ENCODE results near the gene AKT3. TPM values are rescaled to one million over a fixed set of nuclear protein-coding genes. Genes with fewer than 3 reads are reported as not detected.
A peak's percentile ranks its signal among the peaks of the same experiment; 100 is the strongest.

AKT3 gene
- polyA plus RNA-seq, 2 of the 4 experiments (the other 2 are of a cell fraction), result 18.4 to 43.5 TPM

GRCh38 chr1:243710467-243710866 is 139.6 kb downstream of the AKT3 start:
- FAIRE-seq (no peak), ATAC-seq (no peak), DNase-seq (ENCODE audit: low read depth in 1 of 2, low spot score in 1 of 2) (no peak)
- H3K4me1 ChIP-seq, result peaks cover 39% of the 10 kb centered on the region
- CTCF ChIA-PET, result interaction anchor here (0.6 to 1.8 kb wide), 4 partner anchors 16 to 703 kb away, joined by 3 to 5 read pairs (median 4); no protein-coding TSS in a partner anchor
- no peaks in the 10 kb centered on the region for H3K9me3 ChIP-seq
- 93% methylated on average over 4 of the region's 4 CpGs for WGBS (ENCODE audit: missing lambda C conversion rate)
- POLR2A ChIA-PET, result no interaction called here
- no peak overlapping the region for H3K27ac ChIP-seq
- no peak overlapping the region for H3K4me2 ChIP-seq
- H3K4me3 ChIP-seq, result no peak overlapping the region
- TF ChIP-seq MAFK (IDR thresholded peaks at IDR 0.05; ENCODE audit: partially characterized antibody), result peak; percentile 82
- TF ChIP-seq, protein P1, sequence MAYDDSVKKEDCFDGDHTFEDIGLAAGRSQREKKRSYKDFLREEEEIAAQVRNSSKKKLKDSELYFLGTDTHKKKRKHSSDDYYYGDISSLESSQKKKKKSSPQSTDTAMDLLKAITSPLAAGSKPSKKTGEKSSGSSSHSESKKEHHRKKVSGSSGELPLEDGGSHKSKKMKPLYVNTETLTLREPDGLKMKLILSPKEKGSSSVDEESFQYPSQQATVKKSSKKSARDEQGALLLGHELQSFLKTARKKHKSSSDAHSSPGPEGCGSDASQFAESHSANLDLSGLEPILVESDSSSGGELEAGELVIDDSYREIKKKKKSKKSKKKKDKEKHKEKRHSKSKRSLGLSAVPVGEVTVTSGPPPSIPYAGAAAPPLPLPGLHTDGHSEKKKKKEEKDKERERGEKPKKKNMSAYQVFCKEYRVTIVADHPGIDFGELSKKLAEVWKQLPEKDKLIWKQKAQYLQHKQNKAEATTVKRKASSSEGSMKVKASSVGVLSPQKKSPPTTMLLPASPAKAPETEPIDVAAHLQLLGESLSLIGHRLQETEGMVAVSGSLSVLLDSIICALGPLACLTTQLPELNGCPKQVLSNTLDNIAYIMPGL (CRISPR knock-in tag; IDR thresholded peaks at IDR 0.05; ENCODE audit: borderline replicate concordance), result no peak

- ChIA-PET CTCF (interaction anchor here (0.7 kb wide), 1 partner anchor 592 kb away, joined by 3 read pairs; no protein-coding TSS in a partner anchor), POLR2A (no interaction called here)
- Histone ChIP-seq H3K4me1 (peaks cover 31% of the 10 kb centered on the region), H3K9me3 (no peaks in the 10 kb centered on the region), H3K4me2 (no peak overlapping the region), H3K27ac (no peak overlapping the region), H3K4me3 (no peak overlapping the region)
- DNase-seq (ENCODE audit: low read depth in 1 of 2, low spot score in 1 of 2), result no peak
- ATAC-seq, result no peak
- 56% methylated on average over 3 of the region's 3 CpGs for WGBS (ENCODE audit: missing lambda C conversion rate)
- FAIRE-seq, result no peak
- TF ChIP-seq ESRRA (IDR thresholded peaks at IDR 0.05; ENCODE audit: borderline replicate concordance, low read length), result no peak
- no peak for TF ChIP-seq BHLHE40 (IDR thresholded peaks at IDR 0.05; ENCODE audit: low read depth, low read length)
- TF ChIP-seq RAD21 (conservative IDR thresholded peaks at IDR 0.05 in 1 of 2, IDR thresholded peaks at IDR 0.05 in 1 of 2), result peak; percentile 67 to 76
- TF ChIP-seq HOXB13 (CRISPR knock-in tag; IDR thresholded peaks at IDR 0.05; ENCODE audit: low read depth), result no peak
- no peak for TF ChIP-seq POLR2A (IDR thresholded peaks at IDR 0.05; ENCODE audit: low read length)
- TF ChIP-seq, protein P2, sequence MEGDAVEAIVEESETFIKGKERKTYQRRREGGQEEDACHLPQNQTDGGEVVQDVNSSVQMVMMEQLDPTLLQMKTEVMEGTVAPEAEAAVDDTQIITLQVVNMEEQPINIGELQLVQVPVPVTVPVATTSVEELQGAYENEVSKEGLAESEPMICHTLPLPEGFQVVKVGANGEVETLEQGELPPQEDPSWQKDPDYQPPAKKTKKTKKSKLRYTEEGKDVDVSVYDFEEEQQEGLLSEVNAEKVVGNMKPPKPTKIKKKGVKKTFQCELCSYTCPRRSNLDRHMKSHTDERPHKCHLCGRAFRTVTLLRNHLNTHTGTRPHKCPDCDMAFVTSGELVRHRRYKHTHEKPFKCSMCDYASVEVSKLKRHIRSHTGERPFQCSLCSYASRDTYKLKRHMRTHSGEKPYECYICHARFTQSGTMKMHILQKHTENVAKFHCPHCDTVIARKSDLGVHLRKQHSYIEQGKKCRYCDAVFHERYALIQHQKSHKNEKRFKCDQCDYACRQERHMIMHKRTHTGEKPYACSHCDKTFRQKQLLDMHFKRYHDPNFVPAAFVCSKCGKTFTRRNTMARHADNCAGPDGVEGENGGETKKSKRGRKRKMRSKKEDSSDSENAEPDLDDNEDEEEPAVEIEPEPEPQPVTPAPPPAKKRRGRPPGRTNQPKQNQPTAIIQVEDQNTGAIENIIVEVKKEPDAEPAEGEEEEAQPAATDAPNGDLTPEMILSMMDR (IDR thresholded peaks at IDR 0.05), result peak; percentile 46; the same call in 2 of the 3 replicates
- peak; percentile 69 for TF ChIP-seq SMC3 (IDR thresholded peaks at IDR 0.05)
- no peak for TF ChIP-seq E2F6 (IDR thresholded peaks at IDR 0.05; ENCODE audit: borderline replicate concordance, low read depth)
- no peak for TF ChIP-seq MYC (IDR thresholded peaks at IDR 0.05; ENCODE audit: borderline replicate concordance, low read length)
- no peak for TF ChIP-seq EHMT2 (IDR thresholded peaks at IDR 0.05; ENCODE audit: low read depth)
- TF ChIP-seq CEBPB (IDR thresholded peaks at IDR 0.05), result no peak
- no peak for TF ChIP-seq CBX8 (IDR thresholded peaks at IDR 0.05)
Measured at GRCh38 chr1:243708210-243708609, 141.8 kb downstream of the AKT3 start.

- Histone ChIP-seq H3K4me1 (peaks cover 22% of the 10 kb centered on the region; the same call in 2 of the 3 replicates), H3K4me3 (no peak overlapping the region), H3K4me2 (no peak overlapping the region), H3K27ac (no peak overlapping the region), H3K9me3 (no peaks in the 10 kb centered on the region)
- FAIRE-seq, result no peak
- DNase-seq (ENCODE audit: low read depth in 1 of 2, low spot score in 1 of 2), result no peak
- CTCF ChIA-PET, result interaction anchor here (1.7 kb wide), 1 partner anchor 565 kb away, joined by 4 read pairs; no protein-coding TSS in a partner anchor
- POLR2A ChIA-PET, result no interaction called here
- ATAC-seq, result peak in 1 of 2 experiments; percentile 24; a peak in 1 of 6 replicates
- WGBS (ENCODE audit: missing lambda C conversion rate), result 89% methylated on average over 2 of the region's 2 CpGs
- no peak for TF ChIP-seq USF2 (IDR thresholded peaks at IDR 0.05)
Measured at GRCh38 chr1:243706563-243706962, 143.5 kb downstream of the AKT3 start.

Measured in A549 (cell line).